Superior temporal gyrus (tissue), 1 donor: ENCODE results near the gene PMP22.

Source experiments
- DNase-seq: peaks from one replicate; pipeline ENCODE4 v3.0.0-alpha.2; 2016; ENCODE audit errors: extremely low spot score

PMP22 gene

GRCh38 chr17:15274017-15274416 is 8.9 kb upstream of the PMP22 start:
- DNase-seq = no peak

- DNase-seq = no peak
Observed at GRCh38 chr17:15273141-15273793, 8.1 kb upstream of the PMP22 start.

- DNase-seq = no peak
Observed at GRCh38 chr17:15271741-15272140, 6.6 kb upstream of the PMP22 start.

- DNase-seq = no peak
Observed at GRCh38 chr17:15270628-15271381, 5.7 kb upstream of the PMP22 start.

GRCh38 chr17:15269780-15270089 is 4.6 kb upstream of the PMP22 start:
- no peak for DNase-seq

- DNase-seq = peak; percentile 50
Observed at GRCh38 chr17:15269087-15269779, 4.1 kb upstream of the PMP22 start.

GRCh38 chr17:15268461-15268860 is 3.3 kb upstream of the PMP22 start:
- no peak for DNase-seq

- DNase-seq = peak; percentile 61
Observed at GRCh38 chr17:15267996-15268395, 2.9 kb upstream of the PMP22 start.

- DNase-seq = peak; percentile 46
Observed at GRCh38 chr17:15266325-15267125, 1.4 kb upstream of the PMP22 start.

- DNase-seq = no peak
Observed at GRCh38 chr17:15264542-15264941, 584 bp downstream of the PMP22 start.

GRCh38 chr17:15263680-15264079 is 1.4 kb downstream of the PMP22 start:
- DNase-seq = no peak

- peak; percentile 75 for DNase-seq
Observed at GRCh38 chr17:15263206-15263579, 1.9 kb downstream of the PMP22 start.

GRCh38 chr17:15262291-15263205 is 2.6 kb downstream of the PMP22 start:
- peak; percentile 90 for DNase-seq

GRCh38 chr17:15261802-15262290 is 3.3 kb downstream of the PMP22 start:
- peak; percentile 74 for DNase-seq

GRCh38 chr17:15261258-15261801 is 3.8 kb downstream of the PMP22 start:
- peak; percentile 68 for DNase-seq

- DNase-seq = peak; percentile 82
Observed at GRCh38 chr17:15260376-15261257, 4.5 kb downstream of the PMP22 start.

GRCh38 chr17:15257796-15258512 is 7.2 kb downstream of the PMP22 start:
- DNase-seq = peak; percentile 46

GRCh38 chr17:15257258-15257788 is 7.8 kb downstream of the PMP22 start:
- DNase-seq = peak; percentile 98

- DNase-seq = no peak
Observed at GRCh38 chr17:15256689-15257088, 8.4 kb downstream of the PMP22 start.
